Hematopoietic multipotent progenitor cell treated with erythropoietin and hydrocortisone succinate and interleukin-3 and kit ligand, for 6 days (in vitro differentiated cells): ENCODE data around the gene INO80D.
"Not testable (repeated sequence)": the region's sequence is repeated elsewhere in the genome, so short reads cannot be mapped to it uniquely, and the experiment has no call there.

Source experiments
- DNase-seq: peaks from one replicate; pipeline ENCODE4 v3.0.0-alpha.2; 2015

Gene INO80D

DNA sequence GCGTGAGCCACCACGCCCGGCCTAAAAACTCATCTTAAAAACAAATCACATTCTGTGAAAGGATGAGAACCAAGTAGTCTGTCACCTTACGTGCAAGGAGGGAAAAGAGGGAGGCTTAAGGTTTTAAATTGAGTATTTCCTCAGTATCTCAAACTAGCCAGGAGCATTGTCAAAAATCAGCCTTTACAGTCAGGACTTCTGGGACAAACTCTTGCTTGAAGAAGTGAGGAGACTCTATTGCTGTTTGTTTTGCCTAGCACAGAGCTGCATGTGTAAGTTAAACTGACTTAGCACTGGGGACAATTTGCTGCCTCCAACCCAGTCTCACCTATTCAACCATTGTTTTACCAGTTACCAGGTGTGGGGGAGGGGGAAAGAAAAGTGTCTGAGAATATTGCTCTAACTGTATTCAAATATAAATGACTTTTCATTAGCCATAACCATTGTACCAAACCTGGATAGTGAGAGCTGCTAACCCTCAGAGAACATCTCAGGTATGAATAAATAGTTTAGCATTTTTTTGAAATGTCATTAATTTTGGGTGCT, 3.6 kb downstream of the INO80D start:
- no peak for DNase-seq

DNA sequence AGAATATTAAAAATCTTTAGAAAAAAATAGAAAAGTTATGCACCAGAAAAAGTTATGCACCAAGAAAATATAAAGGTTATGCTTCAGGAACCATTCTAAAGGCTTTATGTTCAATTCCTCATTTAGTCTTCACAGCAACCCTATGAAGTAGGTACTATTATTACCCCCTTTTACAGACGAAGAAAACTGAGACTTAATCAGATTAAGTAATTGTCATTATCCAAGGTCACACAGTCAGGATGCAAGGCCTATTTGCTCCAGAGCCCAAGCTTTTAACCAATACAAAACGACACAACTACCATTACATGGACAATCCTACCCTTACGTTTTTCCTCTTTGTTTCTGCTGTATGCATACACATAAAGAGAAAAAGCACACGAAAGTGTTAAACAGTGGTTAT, 5.0 kb downstream of the INO80D start:
- DNase-seq: no peak

DNA sequence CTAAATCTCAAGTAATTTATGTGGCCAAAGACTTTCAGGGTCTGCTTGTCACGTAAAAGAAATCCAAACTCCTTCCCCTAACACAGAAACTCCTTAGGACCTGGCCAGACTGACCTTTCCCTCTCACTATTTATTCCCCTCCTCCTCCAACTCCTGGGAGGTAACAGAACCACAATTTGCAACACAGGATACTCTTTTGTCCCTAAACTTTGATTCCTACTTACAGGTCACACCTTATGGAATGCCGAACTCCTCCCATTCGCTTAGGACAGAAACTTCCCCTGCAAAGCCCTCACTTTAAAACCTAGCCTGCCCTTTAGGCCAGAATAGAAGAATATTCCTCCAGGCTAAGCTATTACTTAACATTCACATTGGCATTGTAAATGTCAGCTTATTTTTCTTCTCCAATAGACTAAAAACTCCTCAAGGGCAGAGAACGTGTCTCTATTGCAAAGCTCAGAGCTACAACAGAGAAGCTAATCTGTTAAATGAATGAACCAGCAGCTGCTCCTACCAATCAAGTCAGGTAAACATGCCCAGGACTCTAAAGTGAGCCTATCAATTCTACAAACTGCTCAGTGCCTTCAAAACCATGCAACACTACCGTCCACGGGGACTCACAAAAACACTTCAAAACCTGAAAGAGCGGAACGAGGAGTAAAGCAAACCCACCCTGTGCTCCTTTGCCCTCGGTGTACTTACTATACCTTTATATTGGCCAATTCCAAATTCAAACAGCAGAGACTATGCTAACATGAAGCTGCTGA, 6.1 kb downstream of the INO80D start:
- DNase-seq: no peak

DNA sequence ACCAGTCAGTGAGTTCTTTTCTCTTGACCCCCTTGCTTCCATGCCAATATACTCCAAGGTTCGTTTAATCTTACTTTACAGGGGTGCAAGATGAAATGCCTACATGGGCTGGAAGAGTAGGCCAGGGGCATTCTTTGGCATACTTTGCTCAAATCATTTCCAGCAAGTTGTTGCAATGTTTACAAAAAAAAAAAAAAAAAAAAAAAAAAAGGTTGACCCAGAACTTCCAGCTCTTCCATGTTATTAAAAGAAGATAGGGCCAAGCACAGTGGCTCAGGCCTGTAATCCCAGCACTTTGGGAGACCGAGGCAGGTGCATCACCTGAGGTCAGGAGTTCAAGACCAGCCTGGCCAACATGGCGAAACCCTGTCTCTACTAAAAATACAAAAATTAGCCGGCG, 8.1 kb downstream of the INO80D start:
- DNase-seq: not testable (repeated sequence)

DNA sequence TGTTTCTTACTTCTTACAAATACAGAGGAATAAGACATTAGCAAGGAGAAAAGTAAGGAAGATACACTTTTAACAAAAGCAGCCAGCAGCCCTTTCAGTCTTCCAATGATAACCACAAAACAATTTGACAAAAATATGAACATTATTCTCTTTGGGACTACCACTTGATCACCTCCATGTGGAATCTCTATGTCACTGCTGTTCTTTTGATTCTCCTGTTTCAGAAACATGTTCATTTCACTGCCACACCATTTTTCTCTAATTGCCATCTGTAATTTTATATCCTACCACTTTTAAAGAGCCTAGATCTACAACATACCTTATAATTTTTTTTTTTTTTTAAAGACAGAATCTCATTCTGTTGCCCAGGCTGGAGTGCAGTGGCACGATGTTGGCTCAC, 10.9 kb downstream of the INO80D start:
- peak; percentile 58 for DNase-seq

- peak; percentile 40 for DNase-seq
These were observed 14.2 kb downstream of the INO80D start for GRCh38 chr2:206071807-206072206.

- DNase-seq: peak; percentile 86
These were observed 16.6 kb downstream of the INO80D start for GRCh38 chr2:206069417-206069816.

GRCh38 chr2:206068207-206068606, 17.8 kb downstream of the INO80D start:
- DNase-seq: no peak

- DNase-seq: peak; percentile 43
These were observed 21.9 kb downstream of the INO80D start for GRCh38 chr2:206064077-206064476.

GRCh38 chr2:206063635-206064034, 22.3 kb downstream of the INO80D start:
- DNase-seq: no peak

DNA sequence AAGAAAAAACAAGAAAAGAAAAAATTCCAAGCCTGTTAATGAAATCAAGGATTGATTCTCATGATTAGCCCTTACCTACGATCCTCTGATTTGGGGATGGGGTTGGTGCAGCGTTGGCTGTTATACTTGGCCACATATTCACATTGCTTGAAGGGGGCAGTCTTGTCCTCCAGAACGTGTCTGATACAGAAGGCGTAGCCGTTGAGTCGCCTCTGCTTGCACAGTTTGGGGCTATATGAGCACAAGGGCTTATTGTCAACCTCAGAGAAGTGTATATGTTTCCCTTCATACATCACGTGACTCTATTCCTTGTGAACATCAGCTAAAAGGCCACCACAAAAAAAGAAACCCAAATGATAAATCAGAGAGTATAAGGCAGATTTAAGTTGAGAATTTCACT, 23.2 kb downstream of the INO80D start:
- DNase-seq: no peak

DNA sequence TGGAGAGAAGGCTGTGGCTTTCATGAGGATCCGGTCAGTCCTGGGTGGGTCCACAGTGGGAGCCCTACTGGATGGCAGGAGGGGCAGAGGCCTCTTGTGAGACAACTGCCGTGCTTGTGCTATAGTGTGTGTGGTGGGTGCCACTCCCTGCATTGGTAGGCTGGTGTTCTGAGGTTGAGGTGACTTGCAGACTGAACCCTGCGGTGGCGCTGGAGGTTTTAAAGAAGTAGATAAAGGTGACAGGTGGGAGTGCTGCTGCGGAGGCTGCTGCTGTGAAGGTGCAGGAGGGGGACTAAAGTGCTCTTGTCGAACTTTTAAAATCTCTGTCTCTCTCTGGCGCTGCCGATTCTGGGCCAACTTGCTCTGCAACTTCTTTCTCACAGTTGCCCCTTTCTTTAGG, 29.7 kb downstream of the INO80D start:
- DNase-seq: no peak

DNA sequence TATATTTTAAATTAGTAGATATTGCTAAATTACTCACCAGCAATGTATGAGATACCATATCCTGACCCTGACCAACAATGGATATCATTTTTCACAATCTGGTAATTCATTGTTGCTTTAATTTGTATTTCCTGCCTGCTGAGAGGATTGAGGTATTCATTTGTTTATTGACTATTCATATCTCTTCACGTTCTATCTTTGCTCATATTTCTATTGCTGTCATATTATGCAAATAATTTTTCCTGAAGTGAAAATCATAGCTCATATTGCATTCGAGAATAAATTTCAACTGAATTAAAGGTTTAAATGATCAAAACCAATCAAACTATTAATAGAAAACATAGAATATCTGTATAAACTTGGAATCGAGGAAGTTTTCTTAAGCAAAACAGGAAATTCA, 31.0 kb downstream of the INO80D start:
- DNase-seq: no peak

GRCh38 chr2:206051912-206052311, 34.1 kb downstream of the INO80D start:
- no peak for DNase-seq

DNA sequence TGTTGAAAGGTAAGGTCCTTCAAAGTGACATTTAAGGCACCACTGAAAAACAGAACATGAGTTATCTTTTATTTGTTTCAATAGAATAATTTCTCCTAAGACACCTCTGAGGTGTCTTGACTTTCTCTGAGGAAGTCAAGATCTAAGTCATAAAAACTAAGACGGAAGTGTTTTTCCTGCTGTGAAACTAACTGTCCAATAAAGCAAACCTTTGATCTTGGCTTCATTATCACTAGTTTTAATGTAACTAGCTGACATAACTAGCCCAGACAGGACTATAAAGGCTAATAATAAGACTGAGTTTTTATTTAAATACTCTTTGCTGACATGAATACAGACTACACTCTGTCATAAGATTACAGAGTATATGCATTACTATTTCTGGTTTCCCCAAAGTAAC, 36.6 kb downstream of the INO80D start:
- no peak for DNase-seq

- no peak for DNase-seq
These were observed 40.7 kb downstream of the INO80D start for GRCh38 chr2:206045251-206045650.

DNA sequence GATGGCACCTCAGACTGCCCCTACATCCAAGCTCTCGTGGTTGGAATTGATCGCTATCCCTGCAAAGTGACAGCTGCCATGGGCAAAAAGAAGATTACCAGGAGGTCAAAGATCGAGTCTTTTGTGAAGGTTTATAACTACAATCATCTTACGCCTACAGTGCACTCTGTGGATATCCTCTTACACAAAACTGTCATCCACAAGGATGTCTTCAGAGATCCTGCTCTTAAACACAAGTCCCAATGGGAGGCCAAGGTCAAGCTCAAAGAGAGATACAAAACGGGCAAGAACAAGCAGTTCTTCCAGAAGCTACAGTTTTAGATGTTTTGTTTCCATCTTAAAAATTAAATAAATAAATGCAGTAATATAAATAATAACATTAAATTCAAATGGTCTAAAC, 45.4 kb downstream of the INO80D start:
- DNase-seq: peak; percentile 19

DNA sequence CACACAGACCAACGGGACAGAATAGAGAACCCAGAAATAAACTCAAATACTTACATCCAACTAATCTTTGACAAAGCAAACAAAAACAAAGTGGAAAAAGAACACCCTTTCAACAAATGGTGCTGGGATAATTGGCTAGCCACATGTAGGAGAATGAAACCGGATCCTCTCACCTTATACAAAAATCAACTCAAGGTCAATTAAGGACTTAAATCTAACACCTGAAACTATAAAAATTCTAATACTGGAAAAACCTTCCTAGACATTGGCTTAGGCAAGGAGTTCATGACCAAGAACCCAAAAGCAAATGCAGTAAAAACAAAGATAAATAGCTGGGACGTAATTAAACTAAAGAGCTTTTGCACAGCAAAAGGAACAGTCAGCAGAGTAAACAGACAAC, 50.6 kb downstream of the INO80D start:
- DNase-seq: not testable (repeated sequence)

- DNase-seq: not testable (repeated sequence)
These were observed 52.5 kb downstream of the INO80D start for GRCh38 chr2:206033452-206033851.

DNA sequence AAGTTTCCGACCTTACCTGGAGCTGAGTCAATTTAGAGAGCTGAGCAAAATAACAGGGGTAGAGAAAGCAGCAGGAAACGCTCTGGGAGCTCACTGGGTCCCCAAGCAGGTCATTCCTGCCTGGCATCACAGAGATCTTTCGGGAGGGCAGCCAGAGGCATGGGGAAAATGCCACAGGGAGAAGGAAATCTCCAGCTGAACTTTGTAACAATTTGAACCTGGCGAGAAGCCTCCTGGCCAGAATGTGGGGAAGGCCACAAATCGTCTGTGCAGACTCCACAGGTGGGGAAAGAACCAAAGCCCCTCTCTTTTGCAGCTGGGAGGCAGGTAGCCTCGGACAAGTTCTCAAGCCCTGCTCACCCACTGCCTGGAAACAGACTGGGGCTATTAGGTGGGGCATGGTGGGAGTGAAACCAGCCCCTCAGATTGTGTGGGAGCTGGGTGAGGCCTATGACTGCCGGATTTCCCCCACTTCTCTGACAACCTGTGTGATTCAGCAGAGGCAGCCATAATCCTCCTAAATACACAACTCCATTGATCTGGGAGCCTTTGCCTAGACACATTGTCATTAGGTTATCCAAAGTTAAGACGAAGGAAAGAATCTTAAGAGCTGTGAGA, 53.9 kb downstream of the INO80D start:
- DNase-seq: no peak

- no peak for DNase-seq
These were observed 54.7 kb downstream of the INO80D start for GRCh38 chr2:206031162-206031784.

GRCh38 chr2:206028101-206028500, 57.9 kb downstream of the INO80D start:
- DNase-seq: no peak

GRCh38 chr2:206023183-206023582, 62.8 kb downstream of the INO80D start:
- DNase-seq: peak; percentile 67

GRCh38 chr2:206020171-206020570, 65.8 kb downstream of the INO80D start:
- DNase-seq: no peak
